ENCODE data around the gene ZFYVE28.

- TF ChIP-seq, protein P1, sequence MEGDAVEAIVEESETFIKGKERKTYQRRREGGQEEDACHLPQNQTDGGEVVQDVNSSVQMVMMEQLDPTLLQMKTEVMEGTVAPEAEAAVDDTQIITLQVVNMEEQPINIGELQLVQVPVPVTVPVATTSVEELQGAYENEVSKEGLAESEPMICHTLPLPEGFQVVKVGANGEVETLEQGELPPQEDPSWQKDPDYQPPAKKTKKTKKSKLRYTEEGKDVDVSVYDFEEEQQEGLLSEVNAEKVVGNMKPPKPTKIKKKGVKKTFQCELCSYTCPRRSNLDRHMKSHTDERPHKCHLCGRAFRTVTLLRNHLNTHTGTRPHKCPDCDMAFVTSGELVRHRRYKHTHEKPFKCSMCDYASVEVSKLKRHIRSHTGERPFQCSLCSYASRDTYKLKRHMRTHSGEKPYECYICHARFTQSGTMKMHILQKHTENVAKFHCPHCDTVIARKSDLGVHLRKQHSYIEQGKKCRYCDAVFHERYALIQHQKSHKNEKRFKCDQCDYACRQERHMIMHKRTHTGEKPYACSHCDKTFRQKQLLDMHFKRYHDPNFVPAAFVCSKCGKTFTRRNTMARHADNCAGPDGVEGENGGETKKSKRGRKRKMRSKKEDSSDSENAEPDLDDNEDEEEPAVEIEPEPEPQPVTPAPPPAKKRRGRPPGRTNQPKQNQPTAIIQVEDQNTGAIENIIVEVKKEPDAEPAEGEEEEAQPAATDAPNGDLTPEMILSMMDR (IDR thresholded peaks at IDR 0.05 in 2 of 3, conservative IDR thresholded peaks at IDR 0.05 in 1 of 3; ENCODE audit: borderline replicate concordance in 1 of 3, insufficient read depth in 1 of 3, low read depth in 2 of 3, low read length in 2 of 3) = no peak
- no peak for TF ChIP-seq EZH2 (IDR thresholded peaks at IDR 0.05)
- TF ChIP-seq REST (IDR thresholded peaks at IDR 0.05; ENCODE audit: low read depth) = no peak
- TF ChIP-seq ZBTB33 (IDR thresholded peaks at IDR 0.05; ENCODE audit: extremely low read depth, insufficient replicate concordance, low read length) = no peak
- TF ChIP-seq, protein P2, sequence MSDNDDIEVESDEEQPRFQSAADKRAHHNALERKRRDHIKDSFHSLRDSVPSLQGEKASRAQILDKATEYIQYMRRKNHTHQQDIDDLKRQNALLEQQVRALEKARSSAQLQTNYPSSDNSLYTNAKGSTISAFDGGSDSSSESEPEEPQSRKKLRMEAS (IDR thresholded peaks at IDR 0.05) = no peak
- no peak for TF ChIP-seq JUND (IDR thresholded peaks at IDR 0.05)
- TF ChIP-seq POLR2A (IDR thresholded peaks at IDR 0.05; ENCODE audit: borderline replicate concordance, extremely low read depth, insufficient read depth, insufficient read length) = no peak
Observed at GRCh38 chr4:2412534-2412884, 5.9 kb downstream of the ZFYVE28 start.

All from HCT116 (cell line).